ENCODE measurements around the gene GTSE1. TPM values are rescaled to one million over a fixed set of nuclear protein-coding genes. Genes with fewer than 3 reads are reported as not detected.
A peak's percentile ranks its signal among the peaks of the same experiment; 100 is the strongest.

Gene GTSE1
- total RNA-seq, 4 donors from 2014 or later = 0.13 to 0.20 (median 0.19) TPM; not detected in 1

- Histone ChIP-seq H3K27ac (no peak overlapping the region), H3K4me1 (peaks cover 0 to 4% (median 0%) of the 10 kb centered on the region in 3 donors), H3K27me3 (no peaks in the 10 kb centered on the region), H3K4me3 (no peak overlapping the region), H3K36me3 (peaks cover 0 to 79% of the 10 kb centered on the region in 2 donors), H3K9me3 (no peaks in the 10 kb centered on the region)
- no CpG with 5 or more reads among the region's 23 CpGs for WGBS, 2 donors (ENCODE audit: low coverage in 1 of 2)
- TF ChIP-seq POLR2A (IDR thresholded peaks at IDR 0.05) = no peak
- TF ChIP-seq POLR2AphosphoS5 (IDR thresholded peaks at IDR 0.05) = no peak
- TF ChIP-seq EP300 (IDR thresholded peaks at IDR 0.05) = no peak
- TF ChIP-seq CTCF (IDR thresholded peaks at IDR 0.05) = no peak
- no peak for ATAC-seq
These were observed 60.1 kb downstream of the GTSE1 start for GRCh38 chr22:46356496-46357480.

GRCh38 chr22:46357711-46358520, 61.2 kb downstream of the GTSE1 start:
- peak; percentile 5 for ATAC-seq
- H3K27ac ChIP-seq = no peak overlapping the region
- peaks cover 0 to 4% (median 0%) of the 10 kb centered on the region in 3 donors for H3K4me1 ChIP-seq
- H3K27me3 ChIP-seq = no peaks in the 10 kb centered on the region
- TF ChIP-seq EP300 (IDR thresholded peaks at IDR 0.05) (no peak), CTCF (IDR thresholded peaks at IDR 0.05) (no peak), POLR2AphosphoS5 (IDR thresholded peaks at IDR 0.05) (no peak), POLR2A (IDR thresholded peaks at IDR 0.05) (no peak)
- peaks cover 0 to 67% of the 10 kb centered on the region in 2 donors for H3K36me3 ChIP-seq
- H3K9me3 ChIP-seq = no peaks in the 10 kb centered on the region
- WGBS, 2 donors (ENCODE audit: low coverage in 1 of 2) = no CpG with 5 or more reads among the region's 19 CpGs
- no peak overlapping the region for H3K4me3 ChIP-seq

GRCh38 chr22:46358766-46359165, 62.1 kb downstream of the GTSE1 start:
- no peak for TF ChIP-seq EP300 (IDR thresholded peaks at IDR 0.05)
- TF ChIP-seq CTCF (IDR thresholded peaks at IDR 0.05) = no peak
- TF ChIP-seq POLR2A (IDR thresholded peaks at IDR 0.05) = no peak
- no peak for TF ChIP-seq POLR2AphosphoS5 (IDR thresholded peaks at IDR 0.05)
- WGBS, 2 donors (ENCODE audit: low coverage in 1 of 2) = 84 to 88% methylated on average over 4 to 6 of the region's 6 CpGs

GRCh38 chr22:46359362-46359761, 62.7 kb downstream of the GTSE1 start:
- TF ChIP-seq POLR2A (IDR thresholded peaks at IDR 0.05) = no peak
- TF ChIP-seq EP300 (IDR thresholded peaks at IDR 0.05) = no peak
- TF ChIP-seq CTCF (IDR thresholded peaks at IDR 0.05) = no peak
- no peak for TF ChIP-seq POLR2AphosphoS5 (IDR thresholded peaks at IDR 0.05)
- 83% methylated on average over 7 of the region's 14 CpGs; no CpG with 5 or more reads in 1 of the 2 donors for WGBS, 2 donors (ENCODE audit: low coverage in 1 of 2)
- peaks cover 0 to 53% of the 10 kb centered on the region in 2 donors for H3K36me3 ChIP-seq

More at GRCh38 chr22:46358766-46359165, 62.1 kb downstream of the GTSE1 start:
- Histone ChIP-seq H3K4me3 (no peak overlapping the region), H3K4me1 (peaks cover 0 to 4% (median 0%) of the 10 kb centered on the region in 3 donors), H3K27ac (no peak overlapping the region), H3K9me3 (no peaks in the 10 kb centered on the region), H3K36me3 (peaks cover 0 to 59% of the 10 kb centered on the region in 2 donors), H3K27me3 (no peaks in the 10 kb centered on the region)
- ATAC-seq = no peak

More at GRCh38 chr22:46359362-46359761, 62.7 kb downstream of the GTSE1 start:
- H3K9me3 ChIP-seq = no peaks in the 10 kb centered on the region
- peaks cover 0 to 4% (median 0%) of the 10 kb centered on the region in 3 donors for H3K4me1 ChIP-seq
- no peak overlapping the region for H3K4me3 ChIP-seq
- no peak for ATAC-seq
- peaks cover 3% of the 10 kb centered on the region for H3K27me3 ChIP-seq
- no peak overlapping the region for H3K27ac ChIP-seq

All from gastroesophageal sphincter (tissue), 4 donors.